Esophagus muscularis mucosa (tissue), 4 donors: Measurements from ENCODE around the gene GRIA4.

Experiments
- EP300 ChIP-seq: sonication (generic); formaldehyde crosslinking; IDR thresholded peaks from one replicate; pipeline ENCODE4 v1.6.1; 2017; ENCODE audit warnings: antibody characterized with exemption
- POLR2A ChIP-seq: fragments of 450-650 bp; IDR thresholded peaks from one replicate; pipeline ENCODE4 v1.6.1; 2017; ENCODE audit warnings: antibody characterized with exemption, moderate library complexity, mild to moderate bottlenecking, low read depth
- POLR2AphosphoS5 ChIP-seq, 2 donors: sonication (generic); formaldehyde crosslinking; IDR thresholded peaks; one replicate each; pipeline ENCODE4 v1.6.1; 2017; ENCODE audit warnings: antibody characterized with exemption in 2 of 2
- TF ChIP-seq, protein P1 (sequence below), 3 experiments: fragments of 200-600 bp in 2 of 3; fragments of 450-650 bp in 1 of 3; sonication (generic) in 2 of 3; IDR thresholded peaks; one replicate each; pipeline ENCODE4 v1.5.1; 2017 to 2019; ENCODE audit warnings: antibody characterized with exemption in 3 of 3, mild to moderate bottlenecking in 2 of 3, moderate library complexity in 1 of 3

DNA sequence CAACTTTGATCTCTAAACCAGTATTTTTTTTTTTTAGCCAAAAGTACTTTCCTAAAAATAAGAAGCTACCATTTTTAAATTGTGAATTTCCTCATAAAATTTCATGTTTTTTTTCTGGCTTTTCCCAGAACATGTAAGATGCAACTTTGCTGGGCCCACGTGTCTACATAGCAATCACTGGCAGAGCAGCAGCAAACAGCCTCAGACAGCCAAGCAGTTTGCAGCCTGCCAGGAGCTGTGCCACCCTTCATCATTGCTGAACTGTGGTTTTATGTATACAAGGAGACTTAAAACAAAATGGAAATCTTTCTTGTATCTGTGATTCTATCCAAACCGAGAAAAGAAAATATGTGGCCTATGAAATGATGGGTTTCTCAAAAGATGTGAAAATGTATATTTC is 110.2 kb downstream of the GRIA4 start:
- TF ChIP-seq, protein P1, sequence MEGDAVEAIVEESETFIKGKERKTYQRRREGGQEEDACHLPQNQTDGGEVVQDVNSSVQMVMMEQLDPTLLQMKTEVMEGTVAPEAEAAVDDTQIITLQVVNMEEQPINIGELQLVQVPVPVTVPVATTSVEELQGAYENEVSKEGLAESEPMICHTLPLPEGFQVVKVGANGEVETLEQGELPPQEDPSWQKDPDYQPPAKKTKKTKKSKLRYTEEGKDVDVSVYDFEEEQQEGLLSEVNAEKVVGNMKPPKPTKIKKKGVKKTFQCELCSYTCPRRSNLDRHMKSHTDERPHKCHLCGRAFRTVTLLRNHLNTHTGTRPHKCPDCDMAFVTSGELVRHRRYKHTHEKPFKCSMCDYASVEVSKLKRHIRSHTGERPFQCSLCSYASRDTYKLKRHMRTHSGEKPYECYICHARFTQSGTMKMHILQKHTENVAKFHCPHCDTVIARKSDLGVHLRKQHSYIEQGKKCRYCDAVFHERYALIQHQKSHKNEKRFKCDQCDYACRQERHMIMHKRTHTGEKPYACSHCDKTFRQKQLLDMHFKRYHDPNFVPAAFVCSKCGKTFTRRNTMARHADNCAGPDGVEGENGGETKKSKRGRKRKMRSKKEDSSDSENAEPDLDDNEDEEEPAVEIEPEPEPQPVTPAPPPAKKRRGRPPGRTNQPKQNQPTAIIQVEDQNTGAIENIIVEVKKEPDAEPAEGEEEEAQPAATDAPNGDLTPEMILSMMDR (IDR thresholded peaks at IDR 0.05): no peak
- TF ChIP-seq POLR2A: no peak
- no peak for TF ChIP-seq EP300
- TF ChIP-seq POLR2AphosphoS5 (IDR thresholded peaks at IDR 0.05): no peak
